ENCODE measurements around the gene TIMM8A.
A peak's percentile ranks its signal among the peaks of the same experiment; 100 is the strongest.

TIMM8A gene, protein sequence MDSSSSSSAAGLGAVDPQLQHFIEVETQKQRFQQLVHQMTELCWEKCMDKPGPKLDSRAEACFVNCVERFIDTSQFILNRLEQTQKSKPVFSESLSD

DNA sequence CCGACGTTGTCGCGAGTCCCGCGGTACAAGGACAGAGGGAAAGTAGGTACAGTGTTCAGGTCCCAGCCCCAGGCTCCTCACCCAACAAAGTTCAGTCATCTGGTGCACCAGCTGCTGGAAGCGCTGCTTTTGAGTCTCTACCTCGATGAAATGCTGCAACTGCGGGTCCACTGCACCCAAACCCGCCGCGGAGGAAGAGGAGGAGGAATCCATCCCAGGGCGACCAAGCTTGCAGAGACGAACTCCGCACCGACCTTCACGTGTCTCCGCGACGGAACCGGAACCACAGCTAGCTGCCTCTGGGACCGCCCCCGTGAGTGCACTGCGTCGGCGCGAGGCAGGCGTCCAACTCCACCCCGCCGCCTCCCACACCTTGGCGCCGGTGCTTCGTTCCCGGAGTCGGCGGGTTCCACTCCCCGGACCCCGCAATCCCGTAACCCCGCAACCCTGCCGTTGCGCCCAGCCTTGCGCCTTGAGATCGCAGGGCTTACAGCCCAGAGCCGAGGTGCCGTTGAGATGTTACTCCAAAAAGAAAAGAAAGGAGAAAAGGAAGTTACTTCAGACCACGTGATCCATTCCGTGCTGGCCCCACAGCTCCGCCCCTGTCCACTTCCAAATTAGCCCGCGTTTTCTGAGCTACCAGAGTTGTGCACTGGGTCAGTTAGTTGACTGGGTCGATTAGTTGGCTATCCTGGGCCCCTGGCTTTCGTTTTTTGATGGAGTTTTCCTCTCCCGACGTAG, at the start of gene TIMM8A:
TSS of gene TIMM8A (minus strand) at position 291 of the 741 bp plus-strand sequence. CDS start at position 213, 78 bp downstream.
- peak; percentile 73 for DNase-seq

DNA sequence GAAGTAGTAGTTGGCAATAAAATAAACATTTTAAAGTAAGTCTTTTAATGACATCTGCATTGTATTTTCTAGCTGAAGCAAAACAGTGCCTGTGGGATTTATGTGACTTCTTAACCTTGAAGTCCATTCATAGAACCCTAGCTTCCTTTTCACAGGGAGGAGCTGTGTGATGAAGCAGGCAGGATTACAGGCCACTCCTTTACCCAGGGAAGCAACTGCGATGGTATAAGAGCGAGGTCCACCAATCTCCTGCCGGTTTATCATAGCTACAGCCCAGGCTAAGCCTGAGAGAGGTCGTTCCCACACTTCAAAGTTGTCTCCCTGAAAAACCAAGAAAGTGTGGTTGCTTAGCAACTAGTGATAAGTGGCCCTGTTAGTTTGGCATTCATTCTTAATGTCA, 49.2 kb upstream of the TIMM8A start:
- no peak for DNase-seq

DNA sequence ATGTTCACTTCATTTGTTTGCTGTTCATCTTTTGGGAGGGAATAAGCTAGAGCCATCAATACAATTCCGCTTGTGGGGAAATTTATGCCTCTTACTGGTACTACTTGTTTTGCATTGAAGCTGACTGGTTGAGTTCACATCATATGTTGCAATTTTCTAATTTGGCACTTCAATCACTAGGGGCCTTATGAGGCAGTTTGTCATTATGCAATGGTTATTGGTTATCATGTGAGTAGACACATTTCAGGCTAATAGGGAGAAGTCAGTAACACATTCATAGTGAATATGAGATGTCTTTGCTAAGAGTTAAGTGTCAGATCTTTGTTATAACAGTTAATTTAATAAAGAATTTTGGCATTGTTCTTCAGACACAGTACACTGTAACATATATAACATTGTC, 47.2 kb upstream of the TIMM8A start:
- no peak for DNase-seq

DNA sequence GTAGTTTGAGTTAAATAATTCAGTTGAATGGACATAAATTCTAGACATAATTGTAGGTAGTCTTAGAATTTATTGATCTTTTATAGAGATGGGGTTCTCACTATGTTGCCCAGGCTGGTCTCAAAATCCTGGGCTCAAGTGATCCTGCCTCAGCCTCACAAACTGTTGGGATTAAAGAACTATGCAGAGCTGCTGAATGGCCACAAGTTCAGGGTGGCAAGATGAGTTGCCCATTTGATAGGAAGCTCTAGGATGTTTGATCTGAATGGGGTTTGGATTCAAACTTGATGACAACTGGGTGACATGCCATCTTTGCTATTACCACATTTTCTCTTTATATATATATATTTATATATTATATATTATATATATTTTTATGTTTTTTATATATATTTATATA, 45.8 kb upstream of the TIMM8A start:
- no peak for DNase-seq

DNA sequence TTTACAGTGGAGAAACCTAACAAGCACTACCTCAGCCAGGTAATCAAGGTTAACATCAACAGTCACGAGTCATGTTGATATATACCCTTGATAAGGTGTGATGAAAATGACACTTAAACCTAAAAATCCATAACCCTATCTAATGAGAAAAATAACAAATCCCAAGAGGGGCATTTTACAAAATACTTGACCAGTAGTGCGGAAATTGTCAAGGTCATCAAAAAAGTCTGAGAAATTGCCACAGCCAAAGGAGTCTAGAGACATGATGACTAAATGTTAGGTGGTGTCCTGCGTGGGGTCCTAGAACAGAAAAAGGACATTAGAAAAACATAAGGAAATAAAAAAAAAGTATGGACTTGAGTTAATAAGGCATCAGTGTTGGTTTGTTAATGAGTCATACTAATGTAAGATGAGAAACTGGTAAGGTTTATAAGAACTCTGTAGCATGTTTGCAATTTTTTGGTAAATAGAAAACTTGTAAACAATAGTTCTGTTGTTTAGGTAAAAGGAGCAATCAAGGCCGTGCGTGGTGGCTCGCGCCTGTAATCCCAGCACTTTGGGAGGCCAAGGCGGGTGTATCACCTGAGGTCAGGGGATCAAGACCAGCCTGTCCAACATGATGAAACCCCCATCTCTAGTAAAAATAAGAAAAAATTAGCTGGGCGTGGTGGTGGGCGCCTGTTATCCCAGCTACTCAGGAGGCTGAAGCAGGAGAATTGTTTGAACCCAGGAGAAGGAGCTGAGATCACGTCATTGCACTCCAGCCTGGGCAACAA, 45.2 kb upstream of the TIMM8A start:
- DNase-seq: no peak

DNA sequence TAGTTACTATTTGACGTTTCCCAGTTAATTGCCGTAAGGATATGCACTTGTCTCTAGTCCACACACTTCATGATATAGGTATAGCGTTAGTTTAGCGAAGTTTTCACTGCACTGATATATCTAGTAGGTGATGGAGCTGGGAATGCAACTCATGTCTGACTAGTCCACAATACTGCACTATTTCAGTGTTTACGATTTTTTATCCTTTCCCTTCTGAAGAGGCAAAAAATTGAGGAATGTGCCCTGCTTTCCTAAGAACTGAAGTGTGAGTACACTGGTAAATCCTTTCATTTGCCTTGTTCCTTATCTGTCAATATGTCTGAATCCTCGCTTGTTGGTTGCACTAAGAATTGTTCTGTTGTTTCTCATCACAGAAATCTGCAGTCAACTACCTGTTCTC, 43.3 kb upstream of the TIMM8A start:
- no peak for DNase-seq

DNA sequence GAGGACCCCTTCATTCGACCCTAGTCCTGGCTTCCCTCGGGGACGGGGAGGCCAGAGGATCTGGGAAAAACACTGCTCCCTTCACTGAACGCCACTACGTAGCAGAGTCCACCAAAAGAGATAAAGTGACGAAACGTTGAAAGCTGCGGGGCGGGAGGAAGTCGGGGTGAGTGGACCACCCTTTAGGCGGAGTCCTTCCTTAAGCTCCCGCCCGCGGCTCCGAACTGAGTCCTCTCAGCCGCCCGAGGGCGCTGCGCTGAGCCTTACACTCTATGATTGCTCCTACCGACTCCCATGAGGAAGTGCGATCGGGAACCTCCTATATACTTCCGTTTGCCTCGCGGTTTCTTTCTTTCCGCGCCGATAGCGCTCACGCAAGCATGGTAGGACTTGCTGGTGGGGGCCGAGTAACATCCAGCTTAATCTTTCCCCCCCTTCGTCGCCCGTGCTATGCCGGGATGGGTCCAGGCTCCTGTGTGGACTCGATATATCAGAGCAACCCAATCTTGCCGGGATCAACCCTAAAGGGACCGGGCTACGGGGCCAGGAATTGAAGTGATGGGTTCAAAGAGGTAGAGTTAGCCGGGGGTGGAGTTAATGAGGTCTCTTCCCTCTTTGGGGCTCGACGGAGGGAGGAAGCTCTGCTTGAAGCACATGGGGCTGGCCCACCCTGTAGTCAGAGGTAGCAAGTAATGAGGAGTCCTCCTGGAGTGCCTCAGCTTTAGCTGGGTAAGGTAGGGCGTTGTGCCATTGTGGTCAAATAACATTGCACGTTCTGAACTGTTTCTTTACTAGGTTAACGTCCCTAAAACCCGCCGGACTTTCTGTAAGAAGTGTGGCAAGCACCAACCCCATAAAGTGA, 42.4 kb upstream of the TIMM8A start, which contains the start of gene RPL36A:
TSS of gene RPL36A (plus strand) at position 348 of the 862 bp plus-strand sequence. CDS start at position 381, 33 bp downstream.
- peak; percentile 86 for DNase-seq

DNA sequence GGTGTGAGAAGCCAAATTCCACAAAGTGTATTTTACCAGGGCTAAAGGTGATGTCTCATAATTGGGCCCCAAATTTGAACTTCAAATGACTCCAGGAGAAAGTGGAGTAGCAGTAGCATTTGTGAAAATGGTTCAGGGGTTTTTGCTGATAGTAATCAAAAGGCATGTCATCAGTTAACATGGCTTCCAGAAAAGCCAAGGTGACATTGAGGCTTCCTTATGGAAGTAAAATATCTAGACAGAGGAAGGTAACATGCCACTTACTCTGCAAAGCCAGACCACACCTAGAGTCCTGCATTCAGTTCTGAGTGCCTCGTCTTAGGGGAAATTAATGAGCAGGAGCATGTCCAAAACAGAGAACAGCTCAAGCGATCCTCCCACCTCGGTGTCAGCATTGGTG, 40.1 kb upstream of the TIMM8A start:
- no peak for DNase-seq

DNA sequence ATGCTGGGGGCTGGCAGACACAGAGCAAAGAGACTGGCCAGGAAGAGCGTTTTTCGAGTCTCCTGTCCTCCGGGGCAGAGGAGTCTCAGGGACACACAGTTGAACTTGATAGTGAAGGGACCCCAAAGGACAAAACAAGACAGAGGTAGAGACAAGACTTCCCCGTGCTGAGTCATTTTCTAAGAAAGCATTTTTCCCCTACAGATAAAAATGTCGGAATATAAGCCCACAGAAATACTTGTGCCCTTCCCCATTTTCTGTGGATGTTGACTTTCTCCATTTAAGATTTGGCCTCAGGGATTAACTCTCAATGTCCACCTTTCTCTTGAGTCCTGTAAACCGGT, 38.0 kb upstream of the TIMM8A start:
- DNase-seq: no peak

DNA sequence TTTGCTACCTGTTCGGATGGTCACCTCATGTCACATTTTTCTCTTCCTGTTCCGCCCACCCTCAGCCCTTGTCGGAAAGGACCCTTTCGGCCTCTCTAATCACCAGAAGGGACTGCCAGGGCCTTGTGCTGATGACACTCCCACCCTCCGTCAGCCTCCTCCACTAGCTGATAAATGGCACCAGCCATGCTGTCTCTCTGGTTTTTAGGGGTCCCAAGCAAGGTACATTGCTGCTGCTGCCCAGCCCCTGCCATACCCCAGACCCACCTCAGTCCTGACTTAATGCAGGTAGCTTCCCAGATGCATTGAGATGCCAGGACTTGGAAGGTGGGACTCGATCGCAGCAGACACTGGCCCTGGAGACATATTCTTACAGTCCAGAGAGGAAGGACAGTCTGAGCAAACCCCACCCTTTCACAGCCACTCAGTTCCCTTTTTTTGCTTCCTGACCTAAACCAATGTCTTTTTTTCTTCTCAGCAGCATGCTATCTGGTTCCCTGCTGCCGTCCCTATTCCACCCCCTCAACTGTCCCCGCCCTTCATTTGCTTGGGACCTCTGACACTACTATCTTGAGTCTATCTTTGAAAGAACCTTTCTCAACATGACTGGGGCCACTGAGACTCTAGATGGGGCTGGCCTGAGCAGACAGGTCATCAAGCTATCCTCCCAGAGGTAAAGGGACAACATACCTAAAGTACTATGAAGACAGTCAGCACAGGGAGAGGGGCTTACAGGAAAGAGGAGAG, 37.4 kb upstream of the TIMM8A start, which contains the start of gene BTK:
TSS of gene BTK (minus strand) at position 397 of the 747 bp plus-strand sequence. CDS start 10,907 bp downstream, outside the sequence.
- DNase-seq: peak; percentile 36

DNA sequence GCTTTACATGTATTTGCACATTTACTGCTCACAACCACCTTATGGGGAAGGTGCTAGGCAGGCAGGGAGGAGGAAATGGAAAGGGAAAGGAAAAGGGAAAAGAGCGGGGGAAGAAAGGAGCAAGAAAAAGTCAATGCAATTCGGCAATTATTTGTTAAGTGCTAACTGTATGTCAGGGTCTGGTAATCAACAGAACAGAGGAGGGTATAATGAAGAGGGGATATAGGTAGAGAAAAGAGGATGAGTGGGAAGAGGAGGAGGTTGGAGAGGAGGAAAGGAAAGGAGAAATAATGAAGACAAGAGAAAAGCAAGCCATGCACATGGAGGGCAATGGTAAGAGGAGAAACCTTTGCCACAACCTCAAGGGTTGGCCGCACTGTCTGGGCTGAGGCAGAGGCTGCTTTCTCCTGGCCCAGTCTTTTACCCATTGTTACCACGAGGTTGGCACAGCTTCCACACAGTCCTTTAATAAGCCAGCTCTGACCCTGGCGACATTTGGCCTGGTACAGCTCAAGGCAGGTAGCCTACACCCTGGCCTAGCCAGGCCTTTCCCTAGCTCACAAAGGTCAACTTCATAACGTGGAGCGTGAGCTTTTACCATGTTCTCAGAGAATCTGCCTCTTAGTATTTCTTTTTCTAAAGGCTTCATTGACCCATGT, 36.6 kb upstream of the TIMM8A start:
- no peak for DNase-seq

DNA sequence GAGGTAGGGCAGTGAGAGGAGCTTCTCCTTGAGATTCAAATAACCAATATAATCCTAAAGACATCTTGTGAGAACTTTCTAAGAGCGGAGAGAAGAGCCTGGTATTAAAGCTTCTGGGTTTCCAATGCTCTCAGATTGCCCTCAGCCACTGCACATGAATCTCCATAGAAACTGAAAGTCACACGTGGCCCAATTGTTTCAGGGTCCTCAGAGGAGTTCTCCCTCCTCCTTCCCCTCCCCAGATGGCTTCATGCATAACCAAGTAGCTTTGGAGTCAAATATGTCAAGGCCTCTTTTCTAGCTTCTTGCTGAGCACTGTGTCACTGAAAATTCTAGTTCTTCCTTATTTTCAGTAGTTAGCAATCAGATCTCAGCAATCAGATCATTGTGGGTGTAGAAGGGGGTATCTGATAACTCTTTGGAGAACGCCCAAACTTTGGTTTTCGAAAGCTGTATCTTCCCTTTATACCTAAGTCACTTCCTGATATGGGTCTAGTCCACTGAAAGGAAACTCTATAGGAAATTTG, 35.2 kb upstream of the TIMM8A start:
- no peak for DNase-seq

DNA sequence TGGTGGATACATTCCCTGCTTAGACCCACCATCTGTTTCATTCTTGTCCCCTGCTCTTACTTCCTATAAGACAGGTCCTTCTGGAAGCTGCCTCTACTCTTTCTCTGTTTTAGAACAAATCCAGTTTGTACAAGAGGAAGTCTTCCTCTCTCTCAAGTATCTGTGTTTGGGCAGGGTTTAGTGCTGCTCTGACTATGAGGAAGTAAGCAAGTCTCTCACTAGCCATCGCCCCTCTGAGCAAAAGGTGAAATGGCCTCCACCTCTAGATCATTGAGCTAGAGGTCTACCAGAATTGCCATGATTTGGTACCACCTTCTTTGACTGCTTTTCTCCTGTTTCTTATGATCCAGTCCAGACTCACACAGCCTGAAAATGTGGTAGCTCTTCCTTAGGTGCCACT, 29.0 kb upstream of the TIMM8A start:
- no peak for DNase-seq

DNA sequence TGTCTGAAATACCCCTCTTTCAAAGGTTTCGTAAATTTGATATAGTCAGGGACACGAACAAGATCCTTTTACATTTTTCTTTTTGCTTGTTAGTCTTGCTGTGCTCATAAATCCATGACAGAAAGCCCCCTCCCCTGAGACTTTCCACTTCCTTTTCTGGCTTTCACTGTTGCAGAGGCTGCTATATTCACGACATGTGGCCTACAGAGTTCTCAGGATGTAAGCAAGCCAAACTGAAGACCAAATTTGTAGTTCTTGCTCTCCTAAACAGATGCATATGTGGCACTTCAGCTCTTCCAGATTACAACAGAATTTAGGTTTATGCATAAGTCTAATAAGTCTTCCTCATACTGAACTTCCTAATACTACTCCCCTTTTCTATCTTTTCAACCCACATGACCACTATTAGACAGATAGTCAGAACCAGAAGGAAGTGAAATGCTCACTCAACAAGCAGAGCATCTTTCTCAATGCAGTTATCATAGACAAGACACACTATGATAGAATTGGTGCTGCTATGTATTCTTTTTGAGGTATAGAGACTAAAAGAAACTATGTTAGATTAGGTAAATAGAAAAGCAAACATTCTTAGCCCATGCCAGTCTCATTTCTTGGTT, 22.5 kb upstream of the TIMM8A start:
- DNase-seq: no peak

DNA sequence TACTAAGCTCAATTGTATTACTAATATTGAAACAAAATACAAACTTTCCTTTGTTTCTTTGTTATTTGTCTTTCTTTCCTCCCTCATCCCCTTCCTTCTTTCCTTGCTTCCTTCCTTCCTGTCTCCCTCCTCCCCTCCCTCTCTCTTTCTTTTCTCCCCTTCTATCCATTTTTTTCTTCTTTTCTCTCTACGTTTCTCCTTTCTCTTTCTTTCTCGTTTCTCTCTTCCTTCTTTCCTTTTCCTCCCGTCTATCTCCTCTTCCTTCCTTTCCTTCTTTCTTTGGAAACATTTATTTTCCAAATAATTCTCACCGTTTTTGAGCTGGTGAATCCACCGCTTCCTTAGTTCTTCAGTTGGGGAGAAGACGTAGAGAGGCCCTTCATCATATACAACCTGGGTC, 21.1 kb upstream of the TIMM8A start:
- DNase-seq: no peak

DNA sequence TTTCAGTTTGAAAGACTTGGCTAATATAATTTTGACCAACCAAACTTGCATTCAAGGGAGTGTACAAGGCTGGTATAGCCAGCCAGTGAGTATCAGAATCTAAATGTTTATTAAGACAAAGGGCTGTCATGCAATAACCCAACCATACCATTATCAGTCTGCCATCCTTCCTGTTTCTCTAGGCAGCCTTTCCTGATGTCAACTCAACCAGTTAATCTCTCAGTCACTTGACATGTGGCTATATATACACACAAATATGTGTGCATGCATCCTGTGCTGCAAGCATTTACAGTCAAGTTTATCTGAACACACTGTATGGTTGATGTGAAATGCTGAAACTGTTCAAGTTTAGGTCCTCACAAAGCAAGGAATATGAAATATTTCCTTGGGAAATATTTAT, 20.3 kb upstream of the TIMM8A start:
- DNase-seq: no peak

DNA sequence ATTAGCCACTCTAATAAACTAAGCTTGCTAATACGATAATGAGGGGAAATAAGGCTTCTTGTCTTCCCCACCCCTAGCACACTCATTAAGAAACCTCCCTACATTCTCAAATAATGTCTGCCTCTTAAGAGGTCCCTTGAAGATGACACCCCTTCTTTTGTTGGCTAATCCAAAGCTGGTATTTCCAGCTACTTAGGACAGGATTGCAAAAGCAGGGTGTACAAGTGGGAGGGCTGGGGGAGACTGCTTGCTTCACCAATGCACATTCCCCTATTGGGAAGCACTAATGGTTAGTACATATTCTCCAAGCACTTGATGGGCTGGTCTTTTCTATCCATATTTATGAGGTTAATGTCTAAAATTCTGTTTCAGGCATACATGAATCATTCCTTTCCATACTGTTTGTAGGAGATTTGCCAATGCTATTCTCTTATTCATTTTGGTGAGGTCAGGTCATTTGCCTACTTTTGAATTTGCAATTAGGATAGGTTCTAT, 16.8 kb upstream of the TIMM8A start:
- DNase-seq: no peak

DNA sequence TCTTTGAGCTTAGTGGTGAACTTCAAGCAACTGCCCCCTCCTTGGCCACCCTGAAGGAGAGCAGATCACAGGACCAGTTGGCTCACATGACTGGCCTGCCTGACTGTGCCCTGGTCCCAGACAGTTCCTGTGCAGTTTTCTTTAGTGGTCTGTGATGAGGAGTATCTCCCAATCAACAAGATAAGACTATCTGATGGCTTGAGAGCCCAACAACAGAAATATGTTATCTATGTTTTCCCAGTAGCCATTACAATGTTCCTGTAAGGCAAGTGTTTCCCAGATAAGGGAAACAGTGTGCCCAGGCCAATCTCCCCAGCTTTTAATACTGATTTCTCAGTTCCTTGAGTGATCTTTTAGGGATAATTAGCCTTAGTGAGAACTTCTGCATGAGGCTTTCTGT, 14.2 kb upstream of the TIMM8A start:
- no peak for DNase-seq

DNA sequence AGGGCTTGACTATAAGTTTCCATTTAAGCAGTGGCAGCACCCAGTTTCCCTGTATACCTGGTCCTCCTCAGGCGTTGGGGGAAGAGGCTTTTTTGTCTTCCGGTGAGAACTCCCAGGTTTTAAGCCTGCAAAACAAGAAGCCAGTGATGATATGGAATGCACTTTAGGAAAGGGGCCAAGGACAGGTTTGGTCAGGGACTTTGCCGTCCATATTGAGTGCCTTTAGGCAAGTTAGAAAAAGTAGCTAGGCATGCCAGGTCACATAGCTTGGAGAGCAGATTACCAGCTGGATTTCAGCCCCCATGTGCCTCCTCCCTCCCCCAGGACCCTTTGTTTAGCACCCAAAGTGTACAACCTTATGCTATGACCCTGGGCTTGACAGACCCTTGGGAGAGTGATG, 13.6 kb upstream of the TIMM8A start:
- no peak for DNase-seq

DNA sequence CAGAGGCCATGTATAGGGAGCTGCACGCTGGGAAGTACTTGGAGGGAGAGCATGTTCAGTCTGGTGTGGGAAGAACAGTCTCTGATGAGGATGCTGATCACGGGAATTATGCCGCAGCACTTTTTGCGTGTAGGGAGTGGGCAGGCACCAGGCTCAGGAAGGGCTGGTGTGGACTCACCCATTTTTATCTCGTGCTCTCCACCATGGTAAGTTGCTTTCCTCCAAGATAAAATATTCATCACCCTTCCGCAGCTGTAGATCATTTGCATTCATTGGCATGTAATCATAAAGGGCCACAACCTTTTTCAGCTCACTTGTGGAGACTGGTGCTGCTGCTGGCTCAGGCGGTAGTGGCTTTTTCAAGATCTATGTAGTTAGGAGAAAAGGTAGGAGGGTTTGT, 11.8 kb upstream of the TIMM8A start:
- no peak for DNase-seq

DNA sequence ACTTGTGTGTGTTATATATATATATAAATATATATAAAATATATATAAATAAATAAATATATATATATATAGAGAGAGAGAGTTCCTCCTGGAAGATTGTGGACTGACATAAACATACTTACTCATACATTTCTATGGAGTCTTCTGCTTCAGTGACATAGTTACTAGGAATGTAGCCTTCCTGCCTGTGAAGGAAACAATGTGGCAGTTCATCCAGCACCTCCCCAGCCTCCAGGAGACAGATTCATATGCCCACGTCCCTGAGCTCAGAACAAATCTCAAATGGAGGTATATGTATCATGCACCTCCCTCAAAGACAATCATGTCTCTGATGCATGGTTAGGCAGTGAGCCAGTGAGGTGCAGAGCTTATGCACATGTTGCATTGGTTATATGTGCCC, 11.4 kb upstream of the TIMM8A start:
- DNase-seq: no peak

Data from CD4-positive, alpha-beta T cell treated with Interleukin-15 for 1 hour (primary cell).